GM12891 (cell line): ENCODE measurements around the gene C1orf122.
A peak's percentile ranks its signal among the peaks of the same experiment; 100 is the strongest.
"Not testable (repeated sequence)": the region's sequence is repeated elsewhere in the genome, so short reads cannot be mapped to it uniquely, and the experiment has no call there.

ENCODE experiments used
- DNase-seq: peaks from one replicate; pipeline ENCODE4 v3.0.0; 2011; ENCODE audit warnings: low spot score; ENCODE audit not compliant: insufficient read length
- FAIRE-seq: peaks from 2 replicates; lab custom pipeline; 2011; peaks lifted over from hg19 to GRCh38; lab: Jason Lieb, UNC
- PAX5 ChIP-seq: IDR thresholded peaks from 2 replicates; pipeline ENCODE4 v1.6.1; 2011; ENCODE audit warnings: low read length, moderate library complexity, mild to moderate bottlenecking; ENCODE audit not compliant: insufficient read depth, severe bottlenecking
- POLR2A ChIP-seq: IDR thresholded peaks from 2 replicates; pipeline ENCODE4 v1.6.1; 2011; ENCODE audit warnings: low read depth, low read length, control low read depth
- POLR2AphosphoS5 ChIP-seq: IDR thresholded peaks from 2 replicates; pipeline ENCODE4 v1.6.1; 2011; ENCODE audit warnings: low read depth, low read length, control low read depth
- POU2F2 ChIP-seq: IDR thresholded peaks from 2 replicates; pipeline ENCODE4 v1.6.1; 2011; ENCODE audit warnings: low read depth, mild to moderate bottlenecking, control low read depth, low read length, moderate library complexity
- SPI1 ChIP-seq: IDR thresholded peaks from 2 replicates; pipeline ENCODE4 v1.6.1; 2011; ENCODE audit warnings: low read depth, low read length, control low read depth
- TAF1 ChIP-seq: IDR thresholded peaks from 2 replicates; pipeline ENCODE4 v1.6.1; 2011; ENCODE audit warnings: low read depth, low read length, control low read depth

The C1orf122 gene

GRCh38 chr1:37767488-37767887 lies 40.1 kb upstream of the C1orf122 start:
- FAIRE-seq (no peak), DNase-seq (no peak)
- no peak for TF ChIP-seq POLR2A
- TF ChIP-seq POU2F2 = no peak
- no peak for TF ChIP-seq PAX5
- no peak for TF ChIP-seq POLR2AphosphoS5
- TF ChIP-seq SPI1 = no peak
- no peak for TF ChIP-seq TAF1

GRCh38 chr1:37771440-37771839 lies 36.1 kb upstream of the C1orf122 start:
- FAIRE-seq, DNase-seq: not testable (repeated sequence)

DNA sequence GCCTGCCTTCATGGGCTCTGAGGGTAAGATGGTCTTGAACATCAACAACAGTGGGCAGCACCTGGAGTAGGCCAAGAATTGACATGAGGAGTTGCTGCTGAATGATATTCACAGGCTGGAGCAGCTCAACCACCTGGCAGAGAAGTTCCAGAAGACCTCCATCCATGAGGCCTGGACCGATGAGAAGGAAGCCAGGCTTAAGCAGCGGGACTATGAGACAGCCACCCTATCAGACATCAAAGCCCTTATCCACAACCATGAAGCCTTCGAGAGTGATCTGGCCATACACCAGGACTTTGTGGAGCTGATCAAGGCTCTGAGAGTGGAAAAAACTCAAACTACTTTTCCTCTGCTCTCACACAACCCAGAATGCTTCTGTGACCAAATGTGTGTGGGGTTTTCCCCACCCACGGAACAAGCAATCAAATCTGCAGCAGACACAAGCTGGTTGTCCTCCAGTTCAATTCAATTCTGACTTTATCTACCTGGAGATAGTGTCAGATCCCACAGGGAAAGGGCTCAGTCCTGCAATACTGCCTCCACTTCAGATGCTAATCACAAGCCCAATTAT lies 30.6 kb upstream of the C1orf122 start:
- no peak for DNase-seq
- TF ChIP-seq TAF1 (no peak), POLR2AphosphoS5 (no peak), SPI1 (no peak), POU2F2 (no peak), PAX5 (no peak), POLR2A (no peak)
- peak; percentile 51 for FAIRE-seq

DNA sequence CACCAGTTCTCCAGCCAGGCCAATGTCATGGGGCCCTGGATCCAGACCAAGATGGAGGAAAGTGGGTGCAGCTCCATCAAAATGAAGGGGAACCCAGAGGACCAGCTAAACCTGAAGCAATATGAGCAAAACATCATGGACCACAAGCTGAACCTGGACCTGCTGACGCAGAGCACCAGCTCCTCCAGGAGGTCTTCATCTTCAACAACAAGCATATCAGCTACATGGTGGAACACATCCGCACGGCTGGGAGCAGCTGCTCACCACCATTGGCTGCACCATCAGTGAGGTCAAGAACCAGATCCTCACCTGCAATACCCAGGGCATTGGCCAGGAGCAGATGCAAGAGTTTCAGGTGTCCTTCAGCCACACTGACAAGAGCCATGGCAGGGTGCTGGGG lies 28.9 kb upstream of the C1orf122 start:
- DNase-seq (no peak), FAIRE-seq (no peak)
- TF ChIP-seq TAF1 (no peak), SPI1 (no peak), POLR2AphosphoS5 (no peak), POU2F2 (no peak), PAX5 (no peak), POLR2A (no peak)

- TF ChIP-seq POLR2AphosphoS5 (no peak), POLR2A (no peak), PAX5 (no peak), POU2F2 (no peak), SPI1 (no peak), TAF1 (no peak)
- DNase-seq (no peak), FAIRE-seq (no peak)
Observed at GRCh38 chr1:37782491-37782890, 25.1 kb upstream of the C1orf122 start.

DNA sequence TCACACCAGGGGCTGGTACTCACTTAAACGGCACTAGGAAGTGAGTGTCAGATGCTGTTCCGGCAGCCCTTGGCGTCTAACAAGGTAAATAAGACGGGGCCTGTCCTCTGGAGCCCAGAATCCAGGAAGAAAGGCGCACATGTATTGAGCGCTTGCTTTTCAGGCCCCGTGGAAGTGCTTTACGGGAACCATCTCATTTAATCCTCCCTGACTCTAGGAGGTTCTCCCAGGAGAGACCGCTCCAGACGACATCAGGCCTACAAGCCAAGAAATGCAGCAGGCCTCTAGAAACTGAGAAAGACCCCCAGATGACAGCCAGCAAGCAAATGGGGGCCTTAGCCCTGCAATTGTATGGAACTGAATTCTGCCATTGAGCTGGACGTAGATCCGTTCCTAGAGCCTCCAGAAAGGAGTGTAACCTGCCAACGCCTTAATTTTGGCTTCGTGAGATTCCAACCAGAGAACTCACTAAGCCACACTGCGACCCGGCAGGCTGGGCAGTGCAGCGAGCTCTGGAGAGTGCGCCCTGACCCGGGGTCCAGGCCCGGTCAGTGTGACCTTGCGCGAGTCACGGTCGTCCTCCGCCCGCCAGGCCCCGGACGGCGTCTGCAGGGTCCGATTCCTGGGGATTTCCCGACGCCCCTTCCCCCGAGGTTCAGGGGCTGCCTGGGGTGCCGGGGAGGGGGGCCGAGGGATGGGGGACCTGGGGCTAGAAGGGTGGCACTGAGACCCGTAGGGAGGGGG lies 14.5 kb upstream of the C1orf122 start:
- TF ChIP-seq SPI1 (no peak), TAF1 (no peak), POU2F2 (no peak), PAX5 (no peak), POLR2A (no peak), POLR2AphosphoS5 (no peak)
- no peak for FAIRE-seq
- no peak for DNase-seq

DNA sequence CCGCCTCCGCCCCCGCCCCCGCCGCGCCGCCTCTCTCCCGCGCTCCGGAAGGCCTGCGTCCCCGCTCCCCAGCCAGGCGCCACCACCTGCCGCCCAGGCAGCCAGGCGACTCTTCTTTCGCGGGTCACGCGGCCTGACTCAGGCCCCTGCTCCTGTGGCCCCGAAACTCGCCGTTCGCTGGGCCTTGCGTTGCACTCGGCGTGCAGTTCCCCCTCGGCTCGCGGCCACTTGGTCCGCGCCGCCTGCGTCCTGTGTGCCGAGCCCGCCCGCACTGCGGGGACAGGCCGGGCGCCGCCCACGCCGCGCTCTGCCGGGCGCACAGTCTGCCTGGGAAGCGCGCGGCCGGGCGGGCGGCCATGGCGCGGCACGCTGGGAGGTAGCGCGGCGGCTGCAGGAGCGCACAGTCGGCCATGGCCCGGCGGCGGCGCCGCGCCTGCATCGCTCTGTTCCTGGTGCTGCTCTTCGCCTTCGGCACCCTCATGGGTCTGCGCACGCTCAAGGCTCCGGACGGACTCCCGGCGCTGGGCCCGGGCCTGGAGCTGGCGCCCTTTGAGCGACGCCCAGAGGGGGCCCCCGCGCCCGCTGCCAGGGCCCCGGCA lies 13.7 kb upstream of the C1orf122 start, which contains the start of gene MANEAL:
MANEAL (plus strand) TSS at position 75 of the 599 bp plus-strand sequence; CDS start at position 411, 336 bp downstream.
- TF ChIP-seq SPI1 (no peak), PAX5 (no peak), POU2F2 (no peak), TAF1 (no peak), POLR2A (no peak), POLR2AphosphoS5 (no peak)
- DNase-seq = peak; percentile 72
- FAIRE-seq = peak; percentile 94

- TF ChIP-seq POLR2A (no peak), POLR2AphosphoS5 (no peak), POU2F2 (no peak), SPI1 (no peak), TAF1 (no peak), PAX5 (no peak)
- FAIRE-seq (no peak), DNase-seq (no peak)
Observed at GRCh38 chr1:37794372-37795339, 12.9 kb upstream of the C1orf122 start.
